Measurements from ENCODE around the gene RAB24.

The RAB24 gene

DNA sequence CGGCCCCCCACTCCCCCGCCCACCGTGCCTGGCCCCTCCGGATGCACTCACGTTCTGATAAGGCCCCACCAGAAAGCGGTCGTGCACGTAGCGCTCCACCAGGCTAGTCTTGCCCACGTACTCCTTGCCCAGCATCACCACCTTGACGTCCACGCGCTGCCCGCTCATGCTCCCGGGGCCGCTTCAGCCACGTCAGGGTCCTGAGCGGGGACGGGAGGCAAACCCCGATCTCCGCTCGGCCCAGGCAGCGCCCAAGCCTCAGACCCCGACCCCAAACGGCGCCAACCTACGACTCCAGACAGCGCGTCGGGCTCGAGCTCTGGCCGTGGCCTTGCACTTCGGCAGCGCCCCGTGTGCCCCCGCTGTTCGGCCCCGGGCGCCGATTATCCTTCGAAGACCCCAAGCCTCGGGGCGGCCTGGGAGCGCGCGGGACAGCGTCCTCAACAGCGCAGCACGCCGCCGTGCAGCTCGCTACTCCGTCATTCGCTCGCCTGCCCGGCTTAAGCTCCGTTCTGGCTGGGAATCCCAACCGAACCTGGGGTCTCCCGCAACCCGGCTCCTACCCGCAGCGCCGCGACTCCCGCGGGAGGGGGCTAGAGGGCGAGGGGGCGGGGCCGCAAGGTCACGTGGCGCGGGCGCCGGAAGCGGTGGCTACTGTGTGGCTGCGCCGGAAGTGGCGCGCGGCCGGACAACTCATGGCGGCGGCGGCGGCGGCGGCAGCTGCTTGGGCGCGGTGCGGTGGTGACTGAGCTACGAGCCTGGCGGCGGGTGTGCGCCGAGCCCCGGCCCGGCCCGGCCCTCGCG, at the start of gene RAB24, which contains the start of gene PRELID1:
TSS of gene RAB24 (minus strand) at position 599 of the 804 bp plus-strand sequence. CDS start at position 168, 431 bp downstream.
TSS of gene PRELID1 (plus strand) at position 679 of the 804 bp plus-strand sequence. CDS start 187 bp downstream, outside the sequence.
- peak; percentile 95 for DNase-seq (ENCODE audit: low spot score)
- in situ Hi-C loops (cut with MboI; ENCODE audit: low pct_unique_long_range_greater_than_20kb, low sequenced_read_pairs, unreplicated experiment) = no loop called here
- TF ChIP-seq, protein P1, sequence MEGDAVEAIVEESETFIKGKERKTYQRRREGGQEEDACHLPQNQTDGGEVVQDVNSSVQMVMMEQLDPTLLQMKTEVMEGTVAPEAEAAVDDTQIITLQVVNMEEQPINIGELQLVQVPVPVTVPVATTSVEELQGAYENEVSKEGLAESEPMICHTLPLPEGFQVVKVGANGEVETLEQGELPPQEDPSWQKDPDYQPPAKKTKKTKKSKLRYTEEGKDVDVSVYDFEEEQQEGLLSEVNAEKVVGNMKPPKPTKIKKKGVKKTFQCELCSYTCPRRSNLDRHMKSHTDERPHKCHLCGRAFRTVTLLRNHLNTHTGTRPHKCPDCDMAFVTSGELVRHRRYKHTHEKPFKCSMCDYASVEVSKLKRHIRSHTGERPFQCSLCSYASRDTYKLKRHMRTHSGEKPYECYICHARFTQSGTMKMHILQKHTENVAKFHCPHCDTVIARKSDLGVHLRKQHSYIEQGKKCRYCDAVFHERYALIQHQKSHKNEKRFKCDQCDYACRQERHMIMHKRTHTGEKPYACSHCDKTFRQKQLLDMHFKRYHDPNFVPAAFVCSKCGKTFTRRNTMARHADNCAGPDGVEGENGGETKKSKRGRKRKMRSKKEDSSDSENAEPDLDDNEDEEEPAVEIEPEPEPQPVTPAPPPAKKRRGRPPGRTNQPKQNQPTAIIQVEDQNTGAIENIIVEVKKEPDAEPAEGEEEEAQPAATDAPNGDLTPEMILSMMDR (IDR thresholded peaks at IDR 0.05; ENCODE audit: extremely low read depth, insufficient read depth, missing control alignments) = peak; percentile 42

DNA sequence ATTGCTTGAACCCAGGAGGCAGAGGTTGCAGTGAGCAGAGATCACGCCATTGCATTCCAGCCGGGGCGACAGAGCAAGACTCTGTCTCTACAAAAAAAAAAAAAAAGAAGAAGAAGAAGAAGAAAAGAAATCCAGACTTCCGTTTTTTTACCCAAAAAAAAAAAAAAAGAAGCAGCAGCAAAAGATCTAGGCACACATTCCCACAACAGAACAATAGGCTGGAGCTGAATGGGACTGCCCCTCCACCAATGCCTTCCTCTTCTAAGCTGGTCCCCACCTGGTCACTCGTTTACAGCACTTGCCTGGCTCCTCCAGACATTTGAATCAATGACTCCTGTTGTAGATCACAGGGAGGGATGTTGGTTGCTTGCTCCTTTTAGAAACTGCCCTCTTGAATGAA, 49.6 kb upstream of the RAB24 start:
- TF ChIP-seq, protein P1 (IDR thresholded peaks at IDR 0.05; ENCODE audit: extremely low read depth, insufficient read depth, missing control alignments) = no peak
- in situ Hi-C loops (cut with MboI; ENCODE audit: low pct_unique_long_range_greater_than_20kb, low sequenced_read_pairs, unreplicated experiment) = no loop called here

DNA sequence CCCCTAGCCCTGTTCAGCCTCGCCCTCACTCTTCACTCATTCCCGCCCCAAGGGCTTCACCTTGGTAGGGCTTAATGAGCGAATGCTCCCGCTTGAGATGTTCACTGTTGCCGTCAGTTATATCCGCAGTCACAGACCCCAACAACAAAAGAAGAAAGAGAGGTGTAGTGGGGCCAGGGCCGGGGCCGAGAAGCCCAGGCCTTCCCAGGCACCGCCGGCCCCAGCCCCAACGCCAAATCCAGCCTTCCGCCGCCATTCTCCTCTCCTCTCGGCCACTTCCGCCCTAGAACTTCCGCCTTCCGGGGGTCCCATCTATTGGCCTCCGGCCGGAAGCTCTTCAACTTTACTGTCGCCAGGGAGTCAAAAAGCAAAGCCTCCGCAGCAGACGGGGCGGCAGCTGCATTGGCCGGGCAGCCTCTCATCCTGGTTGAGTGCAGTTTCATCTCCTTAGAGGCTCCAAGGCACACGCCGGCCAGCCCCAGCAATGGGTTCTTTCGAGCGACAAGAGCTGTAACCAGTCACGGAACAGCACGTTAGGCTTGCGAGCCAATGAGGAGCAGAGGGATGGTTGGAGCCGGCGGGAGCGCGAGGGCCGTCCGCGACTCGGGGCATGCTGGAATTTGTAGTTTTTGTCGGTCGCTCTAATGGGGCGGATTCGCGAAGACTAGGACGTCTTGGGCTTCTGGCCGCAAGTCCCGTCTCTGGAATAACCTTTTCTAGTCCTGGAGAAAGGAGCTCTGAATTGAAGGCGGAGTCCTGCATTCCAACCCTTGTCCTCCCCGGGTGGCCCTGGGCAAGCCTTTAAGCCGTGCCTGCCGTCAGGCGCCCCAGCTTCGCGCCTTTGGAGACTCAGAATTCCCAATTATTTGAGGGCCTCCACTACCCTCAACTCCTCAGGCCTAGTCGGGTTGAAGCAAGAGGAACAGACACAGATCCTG, 48.1 kb upstream of the RAB24 start, which contains the start of gene LMAN2:
TSS of gene LMAN2 (minus strand) at position 277 of the 938 bp plus-strand sequence. CDS start at position 256, 21 bp downstream.
- in situ Hi-C loops (cut with MboI; ENCODE audit: low pct_unique_long_range_greater_than_20kb, low sequenced_read_pairs, unreplicated experiment) = no loop called here
- peak; percentile 94 for DNase-seq (ENCODE audit: low spot score)
- TF ChIP-seq, protein P1 (IDR thresholded peaks at IDR 0.05; ENCODE audit: extremely low read depth, insufficient read depth, missing control alignments) = no peak

More for the DNA sequence above, 49.6 kb upstream of the RAB24 start:
- no peak for DNase-seq (ENCODE audit: low spot score)

DNA sequence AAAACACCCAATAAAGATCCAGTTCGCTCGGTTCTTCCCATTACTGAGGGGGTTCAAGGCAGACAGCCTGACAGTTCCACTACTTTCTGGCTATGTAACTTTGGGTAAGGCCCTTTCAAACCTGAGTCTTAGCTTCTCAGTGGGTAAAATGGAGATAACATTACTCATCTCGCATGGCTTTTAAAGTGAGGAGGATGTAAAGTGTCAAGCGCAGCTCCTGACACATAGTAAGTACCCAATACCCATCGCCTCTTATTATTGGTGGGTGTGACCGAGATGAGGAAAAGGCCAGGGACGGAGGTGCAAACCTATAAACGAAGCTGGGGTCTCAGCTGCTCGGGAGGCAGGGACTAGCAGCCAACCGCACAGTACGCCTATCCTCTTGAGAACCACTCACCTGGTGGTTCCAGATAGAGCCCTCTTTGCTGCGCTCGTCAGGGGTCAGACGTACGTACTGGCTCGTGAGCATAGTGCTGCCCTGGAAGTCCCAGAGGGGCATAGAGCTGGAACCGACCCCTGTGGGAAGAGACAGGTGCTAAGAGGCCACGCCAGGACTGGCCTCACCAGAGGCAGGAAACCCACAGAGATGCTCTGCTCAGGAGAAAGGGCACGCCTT, 47.4 kb upstream of the RAB24 start:
- in situ Hi-C loops (cut with MboI; ENCODE audit: low pct_unique_long_range_greater_than_20kb, low sequenced_read_pairs, unreplicated experiment) = no loop called here
- DNase-seq (ENCODE audit: low spot score) = no peak
- TF ChIP-seq, protein P1 (IDR thresholded peaks at IDR 0.05; ENCODE audit: extremely low read depth, insufficient read depth, missing control alignments) = no peak

DNA sequence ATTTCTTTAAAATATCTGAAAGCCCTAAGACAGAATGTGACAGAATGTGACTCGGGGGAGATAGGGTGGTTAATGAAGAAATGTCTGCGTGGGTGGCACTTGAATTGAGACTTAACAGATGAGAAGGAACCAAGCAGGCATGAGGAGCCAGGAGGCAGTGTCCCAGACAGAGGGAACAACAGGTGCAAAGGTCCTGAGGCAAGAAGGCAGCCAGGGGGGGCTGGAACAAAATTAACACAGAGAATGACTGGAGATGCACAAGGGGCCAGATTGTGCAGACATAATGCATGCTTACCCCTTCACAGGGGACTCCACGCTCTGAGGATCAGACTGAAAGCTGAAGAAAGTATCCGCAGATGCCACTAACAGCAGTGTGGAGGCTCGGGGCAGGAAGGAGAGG, 46.2 kb upstream of the RAB24 start:
- in situ Hi-C loops (cut with MboI; ENCODE audit: low pct_unique_long_range_greater_than_20kb, low sequenced_read_pairs, unreplicated experiment) = no loop called here
- TF ChIP-seq, protein P1 (IDR thresholded peaks at IDR 0.05; ENCODE audit: extremely low read depth, insufficient read depth, missing control alignments) = no peak
- no peak for DNase-seq (ENCODE audit: low spot score)

DNA sequence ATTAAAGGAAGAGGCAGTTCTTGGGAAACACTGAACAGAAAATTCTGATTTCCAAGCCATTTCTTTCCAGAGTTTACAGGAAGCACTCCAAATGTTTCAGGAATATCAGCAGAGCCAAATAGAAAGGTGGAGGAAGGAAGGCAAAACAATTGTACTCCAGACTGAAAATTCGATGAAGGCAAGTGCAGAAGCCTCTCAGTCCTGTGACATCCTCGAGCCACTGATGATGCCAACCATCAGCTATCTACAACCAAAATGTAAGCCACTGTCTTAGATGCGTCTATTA, 45.8 kb upstream of the RAB24 start:
- DNase-seq (ENCODE audit: low spot score) = no peak
- TF ChIP-seq, protein P1 (IDR thresholded peaks at IDR 0.05; ENCODE audit: extremely low read depth, insufficient read depth, missing control alignments) = no peak
- in situ Hi-C loops (cut with MboI; ENCODE audit: low pct_unique_long_range_greater_than_20kb, low sequenced_read_pairs, unreplicated experiment) = no loop called here

Measured in GM13977 (cell line).